H9 (cell line): ENCODE data around the gene HHLA2. TPM values are rescaled to one million over a fixed set of nuclear protein-coding genes. Genes with fewer than 3 reads are reported as not detected.

Experiments used
- DNase-seq: peaks from one replicate; pipeline ENCODE4 v3.0.0-alpha.2; 2017
- H2AFZ ChIP-seq: one replicate; pipeline ENCODE4 v1.6.1; 2013; ENCODE audit warnings: mild to moderate bottlenecking, low read length, control low read depth, moderate library complexity
- H2AK5ac ChIP-seq: 2 replicates; pipeline ENCODE4 v1.6.1; 2013; ENCODE audit warnings: low read length, control low read depth, mixed read lengths; ENCODE audit not compliant: insufficient read length
- H2BK120ac ChIP-seq: one replicate; pipeline ENCODE4 v1.6.1; 2013; ENCODE audit warnings: low read depth, mild to moderate bottlenecking, low read length, control low read depth, inconsistent platforms; ENCODE audit not compliant: poor library complexity, severe bottlenecking
- H2BK12ac ChIP-seq: 2 replicates; pipeline ENCODE4 v1.6.1; 2013; ENCODE audit warnings: low read length, control low read depth, mixed read lengths, low read depth; ENCODE audit not compliant: insufficient read length
- H2BK15ac ChIP-seq: 2 replicates; pipeline ENCODE4 v1.6.1; 2013; ENCODE audit warnings: low read depth, low read length, control low read depth
- H2BK20ac ChIP-seq: one replicate; pipeline ENCODE4 v1.6.1; 2013; ENCODE audit warnings: low read depth, mild to moderate bottlenecking, low read length, control low read depth, inconsistent platforms; ENCODE audit not compliant: poor library complexity, severe bottlenecking
- H2BK5ac ChIP-seq: 2 replicates; pipeline ENCODE4 v1.6.1; 2013; ENCODE audit warnings: low read length, control low read depth, mixed read lengths; ENCODE audit not compliant: insufficient read length
- H3K14ac ChIP-seq: 2 replicates; pipeline ENCODE4 v1.6.1; 2013; ENCODE audit warnings: low read length, control low read depth; ENCODE audit not compliant: insufficient read depth
- H3K18ac ChIP-seq: 2 replicates; pipeline ENCODE4 v1.6.1; 2013; ENCODE audit warnings: low read depth, mild to moderate bottlenecking, mixed read lengths, low read length, control low read depth; ENCODE audit not compliant: insufficient read length
- H3K23ac ChIP-seq: 2 replicates; pipeline ENCODE4 v1.6.1; 2013; ENCODE audit warnings: low read length, control low read depth, mixed read lengths, low read depth; ENCODE audit not compliant: insufficient read length
- H3K23me2 ChIP-seq: 2 replicates; pipeline ENCODE4 v1.6.1; 2013; ENCODE audit warnings: low read depth, mild to moderate bottlenecking, mixed read lengths, low read length, control low read depth; ENCODE audit not compliant: insufficient read length, poor library complexity, severe bottlenecking
- H3K27ac ChIP-seq: 2 replicates; pipeline ENCODE4 v1.5.1; 2013; ENCODE audit warnings: low read length, control low read depth, mixed read lengths, low read depth; ENCODE audit not compliant: insufficient read length
- H3K27me3 ChIP-seq: 2 replicates; pipeline ENCODE4 v1.6.1; 2013; ENCODE audit warnings: low read length, control low read depth, inconsistent platforms; ENCODE audit not compliant: insufficient read depth
- H3K4ac ChIP-seq: 2 replicates; pipeline ENCODE4 v1.6.1; 2013; ENCODE audit warnings: low read depth, mild to moderate bottlenecking, control low read depth, inconsistent platforms, low read length, moderate library complexity
- H3K4me1 ChIP-seq: 2 replicates; pipeline ENCODE4 v1.6.1; 2013; ENCODE audit warnings: low read length, control low read depth, inconsistent platforms; ENCODE audit not compliant: insufficient read depth
- H3K4me2 ChIP-seq: 2 replicates; pipeline ENCODE4 v1.6.1; 2013; ENCODE audit warnings: low read length, control low read depth, mixed read lengths; ENCODE audit not compliant: insufficient read length, insufficient read depth
- H3K56ac ChIP-seq: 2 replicates; pipeline ENCODE4 v1.6.1; 2013; ENCODE audit warnings: low read depth, mild to moderate bottlenecking, mixed read lengths, low read length, control low read depth; ENCODE audit not compliant: insufficient read length
- H3K79me1 ChIP-seq: 2 replicates; pipeline ENCODE4 v1.6.1; 2013; ENCODE audit warnings: low read depth, mild to moderate bottlenecking, moderate library complexity, low read length, control low read depth, inconsistent platforms; ENCODE audit not compliant: insufficient read depth, poor library complexity, severe bottlenecking
- H3K79me2 ChIP-seq: 2 replicates; pipeline ENCODE4 v1.6.1; 2013; ENCODE audit warnings: low read length, control low read depth, inconsistent platforms; ENCODE audit not compliant: insufficient read depth
- H3K9ac ChIP-seq: 2 replicates; pipeline ENCODE4 v1.6.1; 2013; ENCODE audit warnings: low read length, control low read depth, mixed read lengths; ENCODE audit not compliant: insufficient read length; ENCODE audit errors: extremely low read depth
- H3K9me3 ChIP-seq: one replicate; pipeline ENCODE4 v1.6.1; 2013; ENCODE audit warnings: low read depth, low read length, inconsistent platforms; ENCODE audit not compliant: control insufficient read depth
- H3T11ph ChIP-seq: one replicate; pipeline ENCODE4 v1.6.1; 2013; ENCODE audit warnings: mild to moderate bottlenecking, low read length, control low read depth, inconsistent platforms
- H4K20me1 ChIP-seq: one replicate; pipeline ENCODE4 v1.6.1; 2013; ENCODE audit not compliant: control insufficient read depth, insufficient read length, insufficient read depth
- H4K5ac ChIP-seq: 2 replicates; pipeline ENCODE4 v1.6.1; 2013; ENCODE audit warnings: low read depth, mild to moderate bottlenecking, mixed read lengths, low read length, control low read depth; ENCODE audit not compliant: insufficient read length
- H4K8ac ChIP-seq: replicated peaks from 2 replicates; pipeline ENCODE4 v1.6.1; 2013; ENCODE audit warnings: low read length, control low read depth, mixed read lengths, low read depth; ENCODE audit not compliant: insufficient read length
- H4K91ac ChIP-seq: 2 replicates; pipeline ENCODE4 v1.6.1; 2013; ENCODE audit warnings: low read depth, mild to moderate bottlenecking, moderate library complexity, mixed read lengths, low read length, control low read depth; ENCODE audit not compliant: insufficient read length
- H3K27ac Mint-ChIP-seq, 3 experiments: 2 replicates in 2 of 3; 3 replicates in 1 of 3; pipeline ENCODE4 v1.8.0; 2020 to 2021; ENCODE audit warnings: mixed read lengths in 3 of 3, mild to moderate bottlenecking in 1 of 3, moderate library complexity in 1 of 3
- H3K27me3 Mint-ChIP-seq: 2 replicates; pipeline ENCODE4 v1.8.0; 2021; ENCODE audit warnings: low read depth, mild to moderate bottlenecking, moderate library complexity, mixed read lengths
- H3K36me3 Mint-ChIP-seq, 3 experiments: 2 replicates in 2 of 3; 3 replicates in 1 of 3; pipeline ENCODE4 v1.8.0; 2020 to 2021; ENCODE audit warnings: low read depth in 3 of 3, mixed read lengths in 3 of 3; ENCODE audit not compliant: insufficient read depth in 1 of 3
- H3K4me1 Mint-ChIP-seq, 2 experiments: 2 replicates each; pipeline ENCODE4 v1.8.0; 2020; ENCODE audit warnings: mixed read lengths in 2 of 2
- H3K4me3 Mint-ChIP-seq, 2 experiments: 2 replicates in 1 of 2; 3 replicates in 1 of 2; pipeline ENCODE4 v1.8.0; 2020 to 2021; ENCODE audit warnings: mild to moderate bottlenecking in 2 of 2, mixed read lengths in 2 of 2, moderate library complexity in 1 of 2
- H3K9me3 Mint-ChIP-seq, 2 experiments: 2 replicates in 1 of 2; 3 replicates in 1 of 2; pipeline ENCODE4 v1.8.0; 2020; ENCODE audit warnings: mild to moderate bottlenecking in 2 of 2, mixed read lengths in 2 of 2, moderate library complexity in 1 of 2
- total RNA-seq: library from RNA; stranded (reverse); gene quantifications from 2 replicates; pipeline ENCODE4 v1.2.1, GENCODE V29; 2021
- TF ChIP-seq, protein P1 (sequence below): fragments of 200-600 bp; sonication (generic); conservative IDR thresholded peaks from 3 replicates; pipeline ENCODE4 v1.8.0; 2021; ENCODE audit warnings: antibody characterized with exemption, mild to moderate bottlenecking

Gene HHLA2
- total RNA-seq, 1 experiment from 2014 or later, result not detected

- H4K8ac ChIP-seq, result no peak overlapping the region
- H3K56ac ChIP-seq, result no peak overlapping the region
- no peak overlapping the region for H2BK12ac ChIP-seq
- peaks cover 0 to 5% (median 0%) of the 10 kb centered on the region in 3 experiments; a peak in 2 of 7 replicates for H3K36me3 Mint-ChIP-seq
- H3K14ac ChIP-seq, result no peak overlapping the region
- H3K9me3 ChIP-seq, result no peaks in the 10 kb centered on the region
- H4K91ac ChIP-seq, result no peak overlapping the region
- H3T11ph ChIP-seq, result no peak overlapping the region
- H3K4me2 ChIP-seq, result no peak overlapping the region
- no peak overlapping the region for H3K23ac ChIP-seq
- H2BK20ac ChIP-seq, result no peak overlapping the region
- no peak overlapping the region for H2AFZ ChIP-seq
- H2AK5ac ChIP-seq, result no peak overlapping the region
- no peak overlapping the region for H3K27ac Mint-ChIP-seq
- no peak overlapping the region for H2BK120ac ChIP-seq
- H3K4me1 Mint-ChIP-seq, result no peaks in the 10 kb centered on the region
- peaks cover 0 to 2% of the 10 kb centered on the region in 2 experiments; a peak in 2 of 5 replicates for H3K9me3 Mint-ChIP-seq
- DNase-seq, result no peak
- no peak overlapping the region for H3K27ac ChIP-seq
- no peak overlapping the region for H3K18ac ChIP-seq
- no peak overlapping the region for H2BK15ac ChIP-seq
- no peak overlapping the region for H3K9ac ChIP-seq
- H3K27me3 ChIP-seq, result no peaks in the 10 kb centered on the region
- H4K20me1 ChIP-seq, result no peaks in the 10 kb centered on the region
- no peak overlapping the region for H3K4me3 Mint-ChIP-seq
- no peak overlapping the region for H2BK5ac ChIP-seq
- H3K23me2 ChIP-seq, result no peaks in the 10 kb centered on the region
- 0 out of 2 replicates have a peak, but pooled peaks cover 2% of the 10 kb centered on the region for H3K27me3 Mint-ChIP-seq
- TF ChIP-seq, protein P1, sequence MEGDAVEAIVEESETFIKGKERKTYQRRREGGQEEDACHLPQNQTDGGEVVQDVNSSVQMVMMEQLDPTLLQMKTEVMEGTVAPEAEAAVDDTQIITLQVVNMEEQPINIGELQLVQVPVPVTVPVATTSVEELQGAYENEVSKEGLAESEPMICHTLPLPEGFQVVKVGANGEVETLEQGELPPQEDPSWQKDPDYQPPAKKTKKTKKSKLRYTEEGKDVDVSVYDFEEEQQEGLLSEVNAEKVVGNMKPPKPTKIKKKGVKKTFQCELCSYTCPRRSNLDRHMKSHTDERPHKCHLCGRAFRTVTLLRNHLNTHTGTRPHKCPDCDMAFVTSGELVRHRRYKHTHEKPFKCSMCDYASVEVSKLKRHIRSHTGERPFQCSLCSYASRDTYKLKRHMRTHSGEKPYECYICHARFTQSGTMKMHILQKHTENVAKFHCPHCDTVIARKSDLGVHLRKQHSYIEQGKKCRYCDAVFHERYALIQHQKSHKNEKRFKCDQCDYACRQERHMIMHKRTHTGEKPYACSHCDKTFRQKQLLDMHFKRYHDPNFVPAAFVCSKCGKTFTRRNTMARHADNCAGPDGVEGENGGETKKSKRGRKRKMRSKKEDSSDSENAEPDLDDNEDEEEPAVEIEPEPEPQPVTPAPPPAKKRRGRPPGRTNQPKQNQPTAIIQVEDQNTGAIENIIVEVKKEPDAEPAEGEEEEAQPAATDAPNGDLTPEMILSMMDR, result no peak
- H3K79me1 ChIP-seq, result no peaks in the 10 kb centered on the region
- H4K5ac ChIP-seq, result no peak overlapping the region
- no peaks in the 10 kb centered on the region for H3K4me1 ChIP-seq
- H3K79me2 ChIP-seq, result no peaks in the 10 kb centered on the region
- H3K4ac ChIP-seq, result no peak overlapping the region
Observed at GRCh38 chr3:108292450-108292849, 3.9 kb upstream of the HHLA2 start.
